Measurements from ENCODE around the gene CYP4V2.

DNA sequence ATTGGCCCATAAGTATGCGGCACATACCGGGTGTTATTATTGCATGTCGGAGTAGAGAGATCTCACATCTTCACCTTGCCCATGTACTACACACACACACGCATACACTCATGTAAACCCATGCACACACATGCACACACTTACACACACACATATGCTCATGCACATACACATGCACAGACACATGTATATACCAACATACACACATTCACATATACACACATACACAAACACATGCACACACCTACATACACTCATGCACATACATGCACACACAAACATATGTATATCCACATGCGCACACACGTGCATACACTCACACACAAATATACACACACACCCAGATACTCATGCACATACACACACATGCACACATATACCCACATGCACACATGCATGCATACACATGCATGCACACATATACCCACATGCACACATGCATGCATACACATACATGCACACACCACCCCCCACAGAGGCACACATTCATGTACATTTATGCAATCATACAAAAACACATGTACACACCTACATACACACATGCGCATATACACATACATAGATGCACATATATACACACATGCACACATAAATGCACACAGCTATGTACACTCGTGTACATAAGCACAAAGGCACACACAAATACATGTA is 11.2 kb downstream of the CYP4V2 start:
- TF ChIP-seq GATA3 (IDR thresholded peaks at IDR 0.05; ENCODE audit: low read depth, low read length), result no peak
- TF ChIP-seq GATA2 (IDR thresholded peaks at IDR 0.05; ENCODE audit: low read depth, low read length), result no peak

Data from SH-SY5Y (cell line).